Neuronal stem cell (in vitro differentiated cells): Measurements from ENCODE around the gene SP6.

Experiments
- DNase-seq: peaks from one replicate; pipeline ENCODE4 v3.0.0-alpha.2; 2013; ENCODE audit warnings: low spot score
- H2AFZ ChIP-seq: one replicate; pipeline ENCODE4 v1.6.1; 2013; ENCODE audit warnings: mild to moderate bottlenecking, low read length, inconsistent platforms
- H2AK5ac ChIP-seq: 2 replicates; pipeline ENCODE4 v1.6.1; 2013; ENCODE audit warnings: low read depth, mild to moderate bottlenecking, inconsistent platforms, low read length, moderate library complexity, mixed read lengths
- H2BK120ac ChIP-seq: 2 replicates; pipeline ENCODE4 v1.6.1; 2013; ENCODE audit warnings: low read depth, mild to moderate bottlenecking, inconsistent platforms, low read length, moderate library complexity, mixed read lengths
- H2BK12ac ChIP-seq: one replicate; pipeline ENCODE4 v1.6.1; 2013; ENCODE audit warnings: low read length, inconsistent platforms
- H2BK15ac ChIP-seq: 2 replicates; pipeline ENCODE4 v1.6.1; 2013; ENCODE audit warnings: mild to moderate bottlenecking, low read length, inconsistent platforms, mixed read lengths
- H2BK5ac ChIP-seq: one replicate; pipeline ENCODE4 v1.6.1; 2013; ENCODE audit warnings: inconsistent platforms, mild to moderate bottlenecking, low read length, moderate library complexity
- H3K14ac ChIP-seq: one replicate; pipeline ENCODE4 v1.6.1; 2013; ENCODE audit warnings: low read length, inconsistent platforms
- H3K18ac ChIP-seq: 2 replicates; pipeline ENCODE4 v1.6.1; 2013; ENCODE audit warnings: low read length, inconsistent platforms
- H3K23ac ChIP-seq: 2 replicates; pipeline ENCODE4 v1.6.1; 2013; ENCODE audit warnings: low read depth, mild to moderate bottlenecking, mixed read lengths, low read length, inconsistent platforms; ENCODE audit not compliant: poor library complexity
- H3K27ac ChIP-seq: replicated peaks from 3 replicates; pipeline ENCODE4 v1.5.1; 2013; ENCODE audit warnings: low read length, inconsistent platforms
- H3K27me3 ChIP-seq, 3 experiments: 2 replicates each; pipeline ENCODE4 v1.6.1; 2013; ENCODE audit warnings: low read length in 3 of 3, mild to moderate bottlenecking in 2 of 3, inconsistent platforms in 1 of 3, low read depth in 1 of 3, mixed read lengths in 1 of 3, moderate library complexity in 1 of 3; ENCODE audit not compliant: control insufficient read depth in 3 of 3, insufficient read depth in 3 of 3
- H3K36me3 ChIP-seq, 2 donors: replicated peaks in 1 of 2; 2 replicates each; pipeline ENCODE4 v1.6.1; 2013; ENCODE audit warnings: low read length in 2 of 2; ENCODE audit not compliant: control insufficient read depth in 2 of 2, insufficient read depth in 2 of 2
- H3K4ac ChIP-seq: 2 replicates; pipeline ENCODE4 v1.6.1; 2013; ENCODE audit warnings: inconsistent platforms, mild to moderate bottlenecking, low read length, moderate library complexity
- H3K4me1 ChIP-seq, 2 donors: 1 replicate in 1 of 2; 2 replicates in 1 of 2; pipeline ENCODE4 v1.6.1; 2013; ENCODE audit warnings: low read length in 2 of 2, low read depth in 1 of 2; ENCODE audit not compliant: control insufficient read depth in 2 of 2, insufficient read depth in 1 of 2
- H3K4me2 ChIP-seq: one replicate; pipeline ENCODE4 v1.6.1; 2013; ENCODE audit warnings: mild to moderate bottlenecking, low read length, inconsistent platforms; ENCODE audit not compliant: insufficient read depth, poor library complexity, severe bottlenecking
- H3K4me3 ChIP-seq, 2 donors: 2 replicates each; pipeline ENCODE4 v1.5.1; 2013; ENCODE audit warnings: low read length in 2 of 2, mild to moderate bottlenecking in 2 of 2, inconsistent platforms in 1 of 2, moderate library complexity in 1 of 2
- H3K79me1 ChIP-seq: one replicate; pipeline ENCODE4 v1.6.1; 2013; ENCODE audit warnings: low read depth, mild to moderate bottlenecking, inconsistent platforms, low read length, moderate library complexity
- H3K9ac ChIP-seq: one replicate; pipeline ENCODE4 v1.6.1; 2013; ENCODE audit warnings: mild to moderate bottlenecking, low read depth, low read length, inconsistent platforms; ENCODE audit not compliant: poor library complexity
- H3K9me3 ChIP-seq, 2 donors: replicated peaks in 1 of 2; 2 replicates each; pipeline versions ENCODE3 to v1.6.1; 2013; ENCODE audit warnings: low read length in 2 of 2, mild to moderate bottlenecking in 2 of 2, inconsistent platforms in 1 of 2, low read depth in 1 of 2, mixed read lengths in 1 of 2, moderate library complexity in 1 of 2; ENCODE audit not compliant: control insufficient read depth in 2 of 2, insufficient read depth in 1 of 2
- H4K8ac ChIP-seq: one replicate; pipeline ENCODE4 v1.6.1; 2013; ENCODE audit warnings: low read depth, mild to moderate bottlenecking, inconsistent platforms, low read length, moderate library complexity
- H4K91ac ChIP-seq: one replicate; pipeline ENCODE4 v1.6.1; 2013; ENCODE audit warnings: low read length, low read depth, mild to moderate bottlenecking, inconsistent platforms; ENCODE audit not compliant: poor library complexity
- WGBS, 2 donors: extraction: QIAGEN DNeasy Blood & Tissue Kit; methylation state at CpG; one replicate each; pipeline ENCODE4 v1.1.7; 2013; ENCODE audit warnings: missing lambda C conversion rate in 2 of 2, mixed read lengths in 1 of 2; ENCODE audit not compliant: insufficient read length in 2 of 2, insufficient replicate concordance in 1 of 2; ENCODE audit errors: extremely low coverage in 2 of 2; 5-methylcytosine and 5-hydroxymethylcytosine counted together

Gene SP6

DNA sequence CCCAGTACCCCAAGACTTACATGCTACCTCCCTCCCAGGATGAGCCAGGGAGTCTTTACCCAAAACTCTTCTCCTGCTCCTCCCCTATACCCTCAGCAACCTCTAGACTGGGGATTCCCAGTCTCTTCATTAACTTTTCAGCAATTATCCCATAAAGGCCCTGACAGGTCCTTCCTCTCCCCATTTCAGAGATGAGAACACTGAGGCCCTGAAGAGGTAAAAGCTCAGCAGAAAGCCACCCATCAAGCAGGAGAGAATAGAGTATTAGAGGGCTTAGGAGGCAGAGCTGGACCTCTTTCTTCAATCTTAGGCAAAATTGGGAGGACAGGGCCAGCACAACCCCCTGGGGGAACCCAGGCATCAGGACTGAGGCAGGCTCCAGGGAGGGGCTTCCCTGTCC is 5.9 kb upstream of the SP6 start:
- no peaks in the 10 kb centered on the region for H3K79me1 ChIP-seq
- no peak overlapping the region for H4K8ac ChIP-seq
- no peak overlapping the region for H2AK5ac ChIP-seq
- no peak overlapping the region for H3K23ac ChIP-seq
- H3K27me3 ChIP-seq, result peaks cover 15 to 91% (median 44%) of the 10 kb centered on the region in 3 experiments
- no peak for DNase-seq
- no peak overlapping the region for H4K91ac ChIP-seq
- H2AFZ ChIP-seq, result no peak overlapping the region
- H3K4me2 ChIP-seq, result no peak overlapping the region
- H2BK5ac ChIP-seq, result no peak overlapping the region
- peaks cover 0 to 4% of the 10 kb centered on the region in 2 donors for H3K4me1 ChIP-seq
- no peak overlapping the region for H2BK15ac ChIP-seq
- H3K4ac ChIP-seq, result no peak overlapping the region
- no peak overlapping the region for H3K4me3 ChIP-seq
- H3K9me3 ChIP-seq, result no peaks in the 10 kb centered on the region
- H3K18ac ChIP-seq, result no peak overlapping the region
- no peak overlapping the region for H3K9ac ChIP-seq
- H3K14ac ChIP-seq, result no peak overlapping the region
- no peak overlapping the region for H2BK12ac ChIP-seq
- no peak overlapping the region for H2BK120ac ChIP-seq
- no peak overlapping the region for H3K27ac ChIP-seq
- H3K36me3 ChIP-seq, result no peaks in the 10 kb centered on the region

DNA sequence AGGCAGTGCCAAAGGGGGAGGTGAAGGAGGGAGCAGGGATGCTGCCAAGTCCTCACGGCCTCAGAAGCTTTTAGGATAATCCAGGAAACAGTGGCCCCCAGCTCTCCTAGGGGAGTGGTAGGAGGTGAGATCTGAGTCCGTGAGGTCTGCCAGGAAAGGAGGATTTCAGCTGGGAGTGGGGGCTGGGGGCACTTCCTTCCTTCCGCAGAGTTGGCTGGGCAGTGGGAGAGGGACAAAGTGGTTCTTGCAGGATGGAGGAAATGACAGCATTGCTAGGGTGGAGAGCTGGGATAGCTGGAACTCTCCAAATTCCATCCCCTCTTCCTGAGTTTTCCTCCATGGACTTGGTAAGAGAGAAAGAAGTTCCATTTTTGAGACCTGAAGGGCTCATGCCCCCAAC is 4.8 kb upstream of the SP6 start:
- Histone ChIP-seq H3K4ac (no peak overlapping the region), H3K27ac (no peak overlapping the region), H3K27me3 (peaks cover 18 to 98% (median 51%) of the 10 kb centered on the region in 3 experiments), H2AK5ac (no peak overlapping the region), H3K9ac (no peak overlapping the region), H2BK120ac (no peak overlapping the region), H2BK12ac (no peak overlapping the region), H3K18ac (no peak overlapping the region), H2BK5ac (no peak overlapping the region), H3K9me3 (no peaks in the 10 kb centered on the region), H3K4me3 (no peak overlapping the region), H3K4me2 (no peak overlapping the region), H3K23ac (no peak overlapping the region), H2BK15ac (no peak overlapping the region), H4K8ac (no peak overlapping the region), H3K36me3 (no peaks in the 10 kb centered on the region), H4K91ac (no peak overlapping the region), H3K4me1 (peaks cover 2 to 8% of the 10 kb centered on the region in 2 donors), H3K79me1 (no peaks in the 10 kb centered on the region), H2AFZ (no peak overlapping the region), H3K14ac (no peak overlapping the region)
- no peak for DNase-seq
- no CpG with 5 or more reads among the region's 3 CpGs for WGBS, 2 donors

DNA sequence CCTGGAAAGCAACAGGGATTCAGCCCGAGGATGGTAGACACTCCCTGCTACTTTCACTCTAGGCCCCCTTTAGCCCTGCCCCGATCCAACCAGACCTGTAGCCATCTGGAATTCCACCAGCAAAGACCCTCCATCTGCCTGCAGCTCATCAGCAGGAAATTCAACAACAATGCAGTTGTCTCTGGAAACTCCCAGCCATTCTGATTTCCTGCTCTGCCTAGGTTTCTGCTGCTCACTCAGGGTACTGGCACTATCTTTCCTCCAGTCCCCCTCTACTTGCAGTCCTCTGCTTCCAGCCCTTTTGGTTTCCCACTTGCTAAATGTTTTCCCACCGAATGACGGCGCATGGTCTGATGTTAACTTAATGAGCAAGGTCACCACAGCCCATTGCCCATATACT is 2.7 kb upstream of the SP6 start:
- WGBS, 2 donors, result no CpG with 5 or more reads among the region's 5 CpGs
- Histone ChIP-seq H4K8ac (no peak overlapping the region), H3K27ac (no peak overlapping the region), H3K27me3 (peaks cover 35 to 99% (median 73%) of the 10 kb centered on the region in 3 experiments), H3K4me2 (no peak overlapping the region), H3K18ac (no peak overlapping the region), H3K4ac (no peak overlapping the region), H3K14ac (no peak overlapping the region), H2BK5ac (no peak overlapping the region), H3K4me1 (peaks cover 2 to 12% of the 10 kb centered on the region in 2 donors), H3K4me3 (no peak overlapping the region), H2AFZ (no peak overlapping the region), H4K91ac (no peak overlapping the region), H2BK12ac (no peak overlapping the region), H3K9ac (no peak overlapping the region), H3K23ac (no peak overlapping the region), H2BK15ac (no peak overlapping the region), H3K36me3 (no peaks in the 10 kb centered on the region), H2BK120ac (no peak overlapping the region), H3K9me3 (peaks cover under 1 to 4% of the 10 kb centered on the region in 2 donors), H3K79me1 (no peaks in the 10 kb centered on the region), H2AK5ac (no peak overlapping the region)
- no peak for DNase-seq

DNA sequence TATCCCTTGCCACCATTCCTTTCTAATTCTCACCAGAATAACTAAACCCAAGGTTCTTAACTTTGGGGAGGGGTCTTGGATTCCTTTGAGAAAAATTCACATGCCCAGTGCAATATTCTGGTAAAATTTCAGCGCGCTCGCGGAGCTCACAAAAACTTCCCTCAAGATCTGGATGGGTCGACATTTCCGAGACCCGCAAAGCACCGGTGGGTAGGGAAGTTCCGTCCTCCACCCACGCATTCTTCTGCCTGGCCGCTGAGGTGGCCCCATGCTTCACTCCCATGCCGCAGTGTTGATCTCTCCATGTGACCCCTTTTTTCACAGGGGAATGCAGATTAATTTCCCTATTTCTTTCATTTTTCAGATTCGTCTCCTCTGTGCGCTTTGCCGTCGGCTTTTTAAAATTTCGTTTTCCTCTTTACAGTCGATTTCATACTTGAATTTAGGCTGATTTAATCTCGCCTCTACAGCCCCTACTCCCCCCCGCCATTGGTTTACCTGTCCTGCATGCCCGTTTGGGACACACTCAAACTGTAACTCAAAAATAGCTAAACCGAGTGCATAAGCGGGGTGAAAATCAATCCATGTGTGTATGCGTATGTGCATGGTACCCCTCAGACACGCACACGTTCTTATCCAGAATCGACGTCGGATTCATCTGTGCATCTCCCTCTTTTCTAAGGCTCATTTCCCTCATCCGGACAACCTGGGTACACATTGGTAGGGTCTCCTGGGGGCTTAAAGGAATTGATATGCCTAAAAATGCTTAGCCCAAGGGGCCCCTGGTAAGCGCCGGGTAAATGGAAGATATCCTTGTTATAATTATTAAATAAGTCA is 1.4 kb upstream of the SP6 start:
- Histone ChIP-seq H2BK120ac (no peak overlapping the region), H3K27ac (no peak overlapping the region), H3K4me3 (no peak overlapping the region)

More for the DNA sequence above, 1.4 kb upstream of the SP6 start:
- no peak overlapping the region for H3K4ac ChIP-seq
- H3K36me3 ChIP-seq, result no peaks in the 10 kb centered on the region
- H2AFZ ChIP-seq, result no peak overlapping the region
- DNase-seq, result no peak
- no peak overlapping the region for H2BK5ac ChIP-seq
- no peak overlapping the region for H4K8ac ChIP-seq
- H3K14ac ChIP-seq, result no peak overlapping the region
- no peaks in the 10 kb centered on the region for H3K79me1 ChIP-seq
- H3K18ac ChIP-seq, result no peak overlapping the region
- H3K23ac ChIP-seq, result no peak overlapping the region
- WGBS, 2 donors, result no CpG with 5 or more reads among the region's 32 CpGs
- H3K4me2 ChIP-seq, result no peak overlapping the region
- H3K9ac ChIP-seq, result no peak overlapping the region
- H2BK15ac ChIP-seq, result no peak overlapping the region
- no peak overlapping the region for H2BK12ac ChIP-seq
- no peak overlapping the region for H2AK5ac ChIP-seq
- H3K9me3 ChIP-seq, result peaks cover 3 to 4% of the 10 kb centered on the region in 2 donors
- no peak overlapping the region for H4K91ac ChIP-seq
- H3K27me3 ChIP-seq, result peaks cover 46 to 99% (median 86%) of the 10 kb centered on the region in 3 experiments
- peaks cover 2 to 12% of the 10 kb centered on the region in 2 donors for H3K4me1 ChIP-seq
